ENCODE results near the gene HACD2. TPM values are rescaled to one million over a fixed set of nuclear protein-coding genes. Genes with fewer than 3 reads are reported as not detected.
"Not testable (repeated sequence)": the region's sequence is repeated elsewhere in the genome, so short reads cannot be mapped to it uniquely, and the experiment has no call there.

Gene HACD2
- total RNA-seq, 1 experiment from 2014 or later: 43.8 TPM

GRCh38 chr3:123606527-123606926, 21.7 kb upstream of the HACD2 start:
- Histone ChIP-seq H3K27ac (ENCODE audit: low read length) (no peak overlapping the region), H2AFZ (ENCODE audit: low read length) (no peak overlapping the region), H3K4me2 (ENCODE audit: low read length) (no peak overlapping the region), H3K4me3 (ENCODE audit: low read length) (no peak overlapping the region), H3K9me2 (replicated peaks; ENCODE audit: low read length) (no peaks in the 10 kb centered on the region), H3K79me2 (ENCODE audit: low read length) (peaks cover 5% of the 10 kb centered on the region; the same call in 1 of the 2 replicates), H4K20me1 (ENCODE audit: low read length) (no peaks in the 10 kb centered on the region), H3K9ac (ENCODE audit: low read length) (no peak overlapping the region), H3K9me3 (ENCODE audit: low read length) (no peaks in the 10 kb centered on the region), H3F3A (ENCODE audit: low read length, unreplicated experiment) (peaks cover 9% of the 10 kb centered on the region), H3K27me3 (ENCODE audit: low read length) (no peaks in the 10 kb centered on the region), H3K4me1 (ENCODE audit: insufficient read depth, low read length) (peaks cover 51% of the 10 kb centered on the region), H3K36me3 (ENCODE audit: low read depth, low read length) (no peaks in the 10 kb centered on the region)
- no peak for TF ChIP-seq EZH2phosphoT487 (IDR thresholded peaks at IDR 0.05; ENCODE audit: borderline replicate concordance, low read length)
- TF ChIP-seq EZH2 (IDR thresholded peaks at IDR 0.05; ENCODE audit: low read length, unreplicated experiment): no peak
- TF ChIP-seq, protein P1, sequence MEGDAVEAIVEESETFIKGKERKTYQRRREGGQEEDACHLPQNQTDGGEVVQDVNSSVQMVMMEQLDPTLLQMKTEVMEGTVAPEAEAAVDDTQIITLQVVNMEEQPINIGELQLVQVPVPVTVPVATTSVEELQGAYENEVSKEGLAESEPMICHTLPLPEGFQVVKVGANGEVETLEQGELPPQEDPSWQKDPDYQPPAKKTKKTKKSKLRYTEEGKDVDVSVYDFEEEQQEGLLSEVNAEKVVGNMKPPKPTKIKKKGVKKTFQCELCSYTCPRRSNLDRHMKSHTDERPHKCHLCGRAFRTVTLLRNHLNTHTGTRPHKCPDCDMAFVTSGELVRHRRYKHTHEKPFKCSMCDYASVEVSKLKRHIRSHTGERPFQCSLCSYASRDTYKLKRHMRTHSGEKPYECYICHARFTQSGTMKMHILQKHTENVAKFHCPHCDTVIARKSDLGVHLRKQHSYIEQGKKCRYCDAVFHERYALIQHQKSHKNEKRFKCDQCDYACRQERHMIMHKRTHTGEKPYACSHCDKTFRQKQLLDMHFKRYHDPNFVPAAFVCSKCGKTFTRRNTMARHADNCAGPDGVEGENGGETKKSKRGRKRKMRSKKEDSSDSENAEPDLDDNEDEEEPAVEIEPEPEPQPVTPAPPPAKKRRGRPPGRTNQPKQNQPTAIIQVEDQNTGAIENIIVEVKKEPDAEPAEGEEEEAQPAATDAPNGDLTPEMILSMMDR (conservative IDR thresholded peaks at IDR 0.05; ENCODE audit: low read depth, low read length): no peak
- ATAC-seq (no peak), DNase-seq (no peak)
- ChIA-PET POLR2A (ENCODE audit: unreplicated experiment) (no interaction called here), CTCF (no interaction called here)
- no TSS peak for BruUV-seq (replicated peaks)
- intact Hi-C loops (cut with micrococcal nuclease): no loop called here

GRCh38 chr3:123605789-123606234, 21.0 kb upstream of the HACD2 start:
- H3K27me3 ChIP-seq (ENCODE audit: low read length): no peaks in the 10 kb centered on the region
- no peaks in the 10 kb centered on the region for H4K20me1 ChIP-seq (ENCODE audit: low read length)
- peaks cover 11% of the 10 kb centered on the region for H3F3A ChIP-seq (ENCODE audit: low read length, unreplicated experiment)
- BruUV-seq (replicated peaks): no TSS peak
- DNase-seq (peak; percentile 73), ATAC-seq (peak; percentile 25; the same call in 1 of the 2 replicates)
- H3K9me3 ChIP-seq (ENCODE audit: low read length): no peaks in the 10 kb centered on the region
- POLR2A ChIA-PET (ENCODE audit: unreplicated experiment): no interaction called here
- peak overlapping the region; percentile 52 for H3K4me2 ChIP-seq (ENCODE audit: low read length)
- CTCF ChIA-PET: no interaction called here
- intact Hi-C loops (cut with micrococcal nuclease): loop anchor here (1.0 kb wide), 1 partner anchor 17 kb away; no protein-coding TSS in a partner anchor
- H3K79me2 ChIP-seq (ENCODE audit: low read length): peaks cover 5% of the 10 kb centered on the region; the same call in 1 of the 2 replicates
- TF ChIP-seq, protein P1 (conservative IDR thresholded peaks at IDR 0.05; ENCODE audit: low read depth, low read length): no peak
- TF ChIP-seq EZH2phosphoT487 (IDR thresholded peaks at IDR 0.05; ENCODE audit: borderline replicate concordance, low read length) (no peak), EZH2 (IDR thresholded peaks at IDR 0.05; ENCODE audit: low read length, unreplicated experiment) (no peak)
- H3K9me2 ChIP-seq (replicated peaks; ENCODE audit: low read length): no peaks in the 10 kb centered on the region
- H3K9ac ChIP-seq (ENCODE audit: low read length): no peak overlapping the region
- no peak overlapping the region for H2AFZ ChIP-seq (ENCODE audit: low read length)
- no peaks in the 10 kb centered on the region for H3K36me3 ChIP-seq (ENCODE audit: low read depth, low read length)
- H3K27ac ChIP-seq (ENCODE audit: low read length): peak overlapping the region; percentile 63
- peaks cover 58% of the 10 kb centered on the region for H3K4me1 ChIP-seq (ENCODE audit: insufficient read depth, low read length)
- H3K4me3 ChIP-seq (ENCODE audit: low read length): no peak overlapping the region

DNA sequence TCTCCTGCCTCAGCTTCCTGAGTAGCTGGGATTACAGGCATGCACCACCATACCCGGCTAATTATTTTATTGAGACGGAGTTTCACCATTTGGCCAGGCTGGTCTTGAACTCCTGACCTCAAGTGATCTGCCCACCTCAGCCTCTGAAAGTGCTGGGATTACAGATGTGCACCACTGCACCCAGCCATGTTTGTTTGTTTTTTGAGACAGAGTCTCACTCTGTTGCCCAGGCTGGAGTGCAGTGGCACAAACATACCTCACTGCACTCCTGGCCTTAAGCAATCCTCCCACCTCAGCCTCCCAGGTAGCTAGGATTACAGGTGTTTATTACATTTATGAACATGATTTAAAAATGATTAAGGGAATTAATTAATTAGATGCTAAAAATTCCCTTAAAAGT, 18.3 kb upstream of the HACD2 start:
- Histone ChIP-seq H3K4me1 (ENCODE audit: insufficient read depth, low read length) (peaks cover 64% of the 10 kb centered on the region), H3F3A (ENCODE audit: low read length, unreplicated experiment) (peaks cover 11% of the 10 kb centered on the region)
- H3K9me3 ChIP-seq (ENCODE audit: low read length); H4K20me1 ChIP-seq (ENCODE audit: low read length); H3K9ac ChIP-seq (ENCODE audit: low read length); ATAC-seq; H3K4me2 ChIP-seq (ENCODE audit: low read length); H3K36me3 ChIP-seq (ENCODE audit: low read depth, low read length); POLR2A ChIA-PET (ENCODE audit: unreplicated experiment); H3K27me3 ChIP-seq (ENCODE audit: low read length); DNase-seq; H3K27ac ChIP-seq (ENCODE audit: low read length); H2AFZ ChIP-seq (ENCODE audit: low read length); H3K9me2 ChIP-seq (replicated peaks; ENCODE audit: low read length); intact Hi-C loops (cut with micrococcal nuclease); BruUV-seq (replicated peaks); H3K4me3 ChIP-seq (ENCODE audit: low read length); H3K79me2 ChIP-seq (ENCODE audit: low read length): not testable (repeated sequence)
- CTCF ChIA-PET: interaction anchor here (0.6 kb wide), 1 partner anchor 48 kb away, joined by 3 read pairs; no protein-coding TSS in a partner anchor
